Activated T-helper 1 cell treated with anti-CD3 and anti-CD28 coated beads, Interleukin-12 subunit alpha, Interleukin-12 subunit beta, Interleukin-2, Interleukin-4 antibody, amounts not matched to agents 30 ng/mL and 10 ng/mL and 1 ng/mL, durations not matched to agents 14 hours and 24 hours and 36 hours (primary cell): ENCODE data around the gene ZNF638. TPM values are rescaled to one million over a fixed set of nuclear protein-coding genes. Genes with fewer than 3 reads are reported as not detected.
"Not testable (repeated sequence)": the region's sequence is repeated elsewhere in the genome, so short reads cannot be mapped to it uniquely, and the experiment has no call there.

Experiments
- DNase-seq: peaks from one replicate; pipeline ENCODE4 v3.0.0; 2021; ENCODE audit warnings: low spot score
- H3K27ac Mint-ChIP-seq: one replicate; pipeline ENCODE4 v1.8.0; 2021; ENCODE audit warnings: mild to moderate bottlenecking, mixed read lengths
- H3K27me3 Mint-ChIP-seq: one replicate; pipeline ENCODE4 v1.8.0; 2022; ENCODE audit warnings: mild to moderate bottlenecking, moderate library complexity, mixed read lengths; ENCODE audit not compliant: insufficient read depth
- H3K36me3 Mint-ChIP-seq: one replicate; pipeline ENCODE4 v1.8.0; 2021; ENCODE audit warnings: low read depth, mixed read lengths
- H3K4me1 Mint-ChIP-seq: one replicate; pipeline ENCODE4 v1.8.0; 2021; ENCODE audit warnings: low read depth, mixed read lengths
- H3K4me3 Mint-ChIP-seq: one replicate; pipeline ENCODE4 v1.8.0; 2021; ENCODE audit warnings: mild to moderate bottlenecking, moderate library complexity, mixed read lengths
- H3K9me3 Mint-ChIP-seq: one replicate; pipeline ENCODE4 v1.8.0; 2021; ENCODE audit warnings: mixed read lengths
- intact Hi-C: fragments of 100-400 bp; cut with micrococcal nuclease; formaldehyde crosslinking; loops from one replicate; pipeline ENCODE4 v1.15.1; 2024
- total RNA-seq: library from RNA; stranded (reverse); gene quantifications from 2 replicates; pipeline ENCODE4 v1.2.3, GENCODE V29; 2022

The ZNF638 gene
- total RNA-seq, 1 donor from 2014 or later, result 88.8 TPM

GRCh38 chr2:71379086-71379485, 47.5 kb downstream of the ZNF638 start:
- H3K4me3 Mint-ChIP-seq, result no peak overlapping the region
- peaks cover 48% of the 10 kb centered on the region for H3K36me3 Mint-ChIP-seq
- no peak for DNase-seq
- intact Hi-C loops, result no loop called here
- no peaks in the 10 kb centered on the region for H3K27me3 Mint-ChIP-seq
- H3K4me1 Mint-ChIP-seq, result peaks cover 15% of the 10 kb centered on the region
- no peaks in the 10 kb centered on the region for H3K9me3 Mint-ChIP-seq
- H3K27ac Mint-ChIP-seq, result no peak overlapping the region

GRCh38 chr2:71380665-71381064, 49.1 kb downstream of the ZNF638 start:
- Mint-ChIP-seq H3K4me1 (peaks cover 15% of the 10 kb centered on the region), H3K36me3 (peaks cover 46% of the 10 kb centered on the region), H3K27me3 (no peaks in the 10 kb centered on the region), H3K9me3 (no peaks in the 10 kb centered on the region), H3K27ac (no peak overlapping the region), H3K4me3 (no peak overlapping the region)
- intact Hi-C loops, result no loop called here
- no peak for DNase-seq

- H3K9me3 Mint-ChIP-seq, result no peaks in the 10 kb centered on the region
- H3K27me3 Mint-ChIP-seq, result no peaks in the 10 kb centered on the region
- H3K4me3 Mint-ChIP-seq, result no peak overlapping the region
- H3K4me1 Mint-ChIP-seq, result no peaks in the 10 kb centered on the region
- H3K27ac Mint-ChIP-seq, result no peak overlapping the region
- intact Hi-C loops, result no loop called here
- DNase-seq, result no peak
- peaks cover 40% of the 10 kb centered on the region for H3K36me3 Mint-ChIP-seq
These were observed 53.4 kb downstream of the ZNF638 start for GRCh38 chr2:71385012-71385411.

- Mint-ChIP-seq H3K27me3 (no peaks in the 10 kb centered on the region), H3K36me3 (peaks cover 32% of the 10 kb centered on the region), H3K4me1 (no peaks in the 10 kb centered on the region), H3K9me3 (no peaks in the 10 kb centered on the region), H3K27ac (no peak overlapping the region), H3K4me3 (no peak overlapping the region)
- no peak for DNase-seq
- intact Hi-C loops, result no loop called here
These were observed 56.6 kb downstream of the ZNF638 start for GRCh38 chr2:71388214-71388613.

GRCh38 chr2:71389384-71390072, 57.9 kb downstream of the ZNF638 start:
- Mint-ChIP-seq H3K4me3 (no peak overlapping the region), H3K27ac (no peak overlapping the region), H3K9me3 (no peaks in the 10 kb centered on the region), H3K4me1 (no peaks in the 10 kb centered on the region), H3K36me3 (peaks cover 33% of the 10 kb centered on the region), H3K27me3 (no peaks in the 10 kb centered on the region)
- intact Hi-C loops, result no loop called here
- no peak for DNase-seq

GRCh38 chr2:71393216-71393615, 61.6 kb downstream of the ZNF638 start:
- Mint-ChIP-seq H3K9me3 (no peaks in the 10 kb centered on the region), H3K27me3 (no peaks in the 10 kb centered on the region)

GRCh38 chr2:71395471-71395870, 63.9 kb downstream of the ZNF638 start:
- Mint-ChIP-seq H3K36me3 (peaks cover 40% of the 10 kb centered on the region), H3K4me3 (no peak overlapping the region), H3K27me3 (no peaks in the 10 kb centered on the region), H3K4me1 (no peaks in the 10 kb centered on the region), H3K9me3 (no peaks in the 10 kb centered on the region), H3K27ac (no peak overlapping the region)
- no peak for DNase-seq
- intact Hi-C loops, result no loop called here

More at GRCh38 chr2:71393216-71393615, 61.6 kb downstream of the ZNF638 start:
- Mint-ChIP-seq H3K36me3 (peaks cover 37% of the 10 kb centered on the region), H3K4me3 (no peak overlapping the region), H3K4me1 (no peaks in the 10 kb centered on the region), H3K27ac (no peak overlapping the region)
- intact Hi-C loops, result no loop called here
- no peak for DNase-seq

- H3K9me3 Mint-ChIP-seq, result no peaks in the 10 kb centered on the region
- H3K27me3 Mint-ChIP-seq, result no peaks in the 10 kb centered on the region
- no peak overlapping the region for H3K27ac Mint-ChIP-seq
- H3K4me1 Mint-ChIP-seq, result no peaks in the 10 kb centered on the region
- peaks cover 41% of the 10 kb centered on the region for H3K36me3 Mint-ChIP-seq
- H3K4me3 Mint-ChIP-seq, result no peak overlapping the region
- intact Hi-C loops, result no loop called here
- no peak for DNase-seq
These were observed 70.8 kb downstream of the ZNF638 start for GRCh38 chr2:71402427-71402826.

GRCh38 chr2:71409611-71410010, 78.0 kb downstream of the ZNF638 start:
- Mint-ChIP-seq H3K27me3 (no peaks in the 10 kb centered on the region), H3K4me3 (no peak overlapping the region), H3K9me3 (peaks cover 5% of the 10 kb centered on the region), H3K36me3 (peaks cover 33% of the 10 kb centered on the region), H3K27ac (no peak overlapping the region), H3K4me1 (no peaks in the 10 kb centered on the region)
- intact Hi-C loops, result no loop called here
- no peak for DNase-seq

GRCh38 chr2:71410696-71411095, 79.1 kb downstream of the ZNF638 start:
- no peaks in the 10 kb centered on the region for H3K27me3 Mint-ChIP-seq
- no peak overlapping the region for H3K4me3 Mint-ChIP-seq
- intact Hi-C loops, result no loop called here
- no peaks in the 10 kb centered on the region for H3K4me1 Mint-ChIP-seq
- H3K9me3 Mint-ChIP-seq, result peaks cover 5% of the 10 kb centered on the region
- no peak for DNase-seq
- H3K27ac Mint-ChIP-seq, result no peak overlapping the region
- peaks cover 30% of the 10 kb centered on the region for H3K36me3 Mint-ChIP-seq

GRCh38 chr2:71416866-71417265, 85.3 kb downstream of the ZNF638 start:
- H3K27me3 Mint-ChIP-seq, H3K36me3 Mint-ChIP-seq, H3K27ac Mint-ChIP-seq, intact Hi-C loops, H3K9me3 Mint-ChIP-seq, DNase-seq: not testable (repeated sequence)
- Mint-ChIP-seq H3K4me1 (peaks cover 10% of the 10 kb centered on the region), H3K4me3 (peak overlapping the region; percentile 87)

- peak overlapping the region; percentile 87 for H3K4me3 Mint-ChIP-seq
- peaks cover 11% of the 10 kb centered on the region for H3K4me1 Mint-ChIP-seq
- H3K27me3 Mint-ChIP-seq, result no peaks in the 10 kb centered on the region
- intact Hi-C loops, result no loop called here
- no peak for DNase-seq
- peak overlapping the region; percentile 79 for H3K27ac Mint-ChIP-seq
- peaks cover 3% of the 10 kb centered on the region for H3K36me3 Mint-ChIP-seq
- no peaks in the 10 kb centered on the region for H3K9me3 Mint-ChIP-seq
These were observed 86.0 kb downstream of the ZNF638 start for GRCh38 chr2:71417300-71418202.

GRCh38 chr2:71419145-71419544, 87.6 kb downstream of the ZNF638 start:
- Mint-ChIP-seq H3K4me3 (no peak overlapping the region), H3K4me1 (peaks cover 24% of the 10 kb centered on the region), H3K27me3 (no peaks in the 10 kb centered on the region), H3K27ac (no peak overlapping the region), H3K36me3 (peaks cover 18% of the 10 kb centered on the region), H3K9me3 (no peaks in the 10 kb centered on the region)
- no peak for DNase-seq
- intact Hi-C loops, result no loop called here
